H9 (cell line): ENCODE results near the gene TRAPPC2. TPM values are rescaled to one million over a fixed set of nuclear protein-coding genes. Genes with fewer than 3 reads are reported as not detected.

Source experiments
- DNase-seq: peaks from one replicate; pipeline ENCODE4 v3.0.0-alpha.2; 2017
- H2AFZ ChIP-seq: one replicate; pipeline ENCODE4 v1.6.1; 2013; ENCODE audit warnings: mild to moderate bottlenecking, low read length, control low read depth, moderate library complexity
- H2AK5ac ChIP-seq: 2 replicates; pipeline ENCODE4 v1.6.1; 2013; ENCODE audit warnings: low read length, control low read depth, mixed read lengths; ENCODE audit not compliant: insufficient read length
- H2BK120ac ChIP-seq: one replicate; pipeline ENCODE4 v1.6.1; 2013; ENCODE audit warnings: low read depth, mild to moderate bottlenecking, low read length, control low read depth, inconsistent platforms; ENCODE audit not compliant: poor library complexity, severe bottlenecking
- H2BK12ac ChIP-seq: 2 replicates; pipeline ENCODE4 v1.6.1; 2013; ENCODE audit warnings: low read length, control low read depth, mixed read lengths, low read depth; ENCODE audit not compliant: insufficient read length
- H2BK15ac ChIP-seq: 2 replicates; pipeline ENCODE4 v1.6.1; 2013; ENCODE audit warnings: low read depth, low read length, control low read depth
- H2BK20ac ChIP-seq: one replicate; pipeline ENCODE4 v1.6.1; 2013; ENCODE audit warnings: low read depth, mild to moderate bottlenecking, low read length, control low read depth, inconsistent platforms; ENCODE audit not compliant: poor library complexity, severe bottlenecking
- H2BK5ac ChIP-seq: 2 replicates; pipeline ENCODE4 v1.6.1; 2013; ENCODE audit warnings: low read length, control low read depth, mixed read lengths; ENCODE audit not compliant: insufficient read length
- H3K14ac ChIP-seq: 2 replicates; pipeline ENCODE4 v1.6.1; 2013; ENCODE audit warnings: low read length, control low read depth; ENCODE audit not compliant: insufficient read depth
- H3K18ac ChIP-seq: 2 replicates; pipeline ENCODE4 v1.6.1; 2013; ENCODE audit warnings: low read depth, mild to moderate bottlenecking, mixed read lengths, low read length, control low read depth; ENCODE audit not compliant: insufficient read length
- H3K23ac ChIP-seq: 2 replicates; pipeline ENCODE4 v1.6.1; 2013; ENCODE audit warnings: low read length, control low read depth, mixed read lengths, low read depth; ENCODE audit not compliant: insufficient read length
- H3K23me2 ChIP-seq: 2 replicates; pipeline ENCODE4 v1.6.1; 2013; ENCODE audit warnings: low read depth, mild to moderate bottlenecking, mixed read lengths, low read length, control low read depth; ENCODE audit not compliant: insufficient read length, poor library complexity, severe bottlenecking
- H3K27ac ChIP-seq: 2 replicates; pipeline ENCODE4 v1.5.1; 2013; ENCODE audit warnings: low read length, control low read depth, mixed read lengths, low read depth; ENCODE audit not compliant: insufficient read length
- H3K27me3 ChIP-seq: 2 replicates; pipeline ENCODE4 v1.6.1; 2013; ENCODE audit warnings: low read length, control low read depth, inconsistent platforms; ENCODE audit not compliant: insufficient read depth
- H3K4ac ChIP-seq: 2 replicates; pipeline ENCODE4 v1.6.1; 2013; ENCODE audit warnings: low read depth, mild to moderate bottlenecking, control low read depth, inconsistent platforms, low read length, moderate library complexity
- H3K4me1 ChIP-seq: 2 replicates; pipeline ENCODE4 v1.6.1; 2013; ENCODE audit warnings: low read length, control low read depth, inconsistent platforms; ENCODE audit not compliant: insufficient read depth
- H3K4me2 ChIP-seq: 2 replicates; pipeline ENCODE4 v1.6.1; 2013; ENCODE audit warnings: low read length, control low read depth, mixed read lengths; ENCODE audit not compliant: insufficient read length, insufficient read depth
- H3K56ac ChIP-seq: 2 replicates; pipeline ENCODE4 v1.6.1; 2013; ENCODE audit warnings: low read depth, mild to moderate bottlenecking, mixed read lengths, low read length, control low read depth; ENCODE audit not compliant: insufficient read length
- H3K79me1 ChIP-seq: 2 replicates; pipeline ENCODE4 v1.6.1; 2013; ENCODE audit warnings: low read depth, mild to moderate bottlenecking, moderate library complexity, low read length, control low read depth, inconsistent platforms; ENCODE audit not compliant: insufficient read depth, poor library complexity, severe bottlenecking
- H3K79me2 ChIP-seq: 2 replicates; pipeline ENCODE4 v1.6.1; 2013; ENCODE audit warnings: low read length, control low read depth, inconsistent platforms; ENCODE audit not compliant: insufficient read depth
- H3K9ac ChIP-seq: 2 replicates; pipeline ENCODE4 v1.6.1; 2013; ENCODE audit warnings: low read length, control low read depth, mixed read lengths; ENCODE audit not compliant: insufficient read length; ENCODE audit errors: extremely low read depth
- H3K9me3 ChIP-seq: one replicate; pipeline ENCODE4 v1.6.1; 2013; ENCODE audit warnings: low read depth, low read length, inconsistent platforms; ENCODE audit not compliant: control insufficient read depth
- H3T11ph ChIP-seq: one replicate; pipeline ENCODE4 v1.6.1; 2013; ENCODE audit warnings: mild to moderate bottlenecking, low read length, control low read depth, inconsistent platforms
- H4K20me1 ChIP-seq: one replicate; pipeline ENCODE4 v1.6.1; 2013; ENCODE audit not compliant: control insufficient read depth, insufficient read length, insufficient read depth
- H4K5ac ChIP-seq: 2 replicates; pipeline ENCODE4 v1.6.1; 2013; ENCODE audit warnings: low read depth, mild to moderate bottlenecking, mixed read lengths, low read length, control low read depth; ENCODE audit not compliant: insufficient read length
- H4K8ac ChIP-seq: replicated peaks from 2 replicates; pipeline ENCODE4 v1.6.1; 2013; ENCODE audit warnings: low read length, control low read depth, mixed read lengths, low read depth; ENCODE audit not compliant: insufficient read length
- H4K91ac ChIP-seq: 2 replicates; pipeline ENCODE4 v1.6.1; 2013; ENCODE audit warnings: low read depth, mild to moderate bottlenecking, moderate library complexity, mixed read lengths, low read length, control low read depth; ENCODE audit not compliant: insufficient read length
- H3K27ac Mint-ChIP-seq, 3 experiments: 2 replicates in 2 of 3; 3 replicates in 1 of 3; pipeline ENCODE4 v1.8.0; 2020 to 2021; ENCODE audit warnings: mixed read lengths in 3 of 3, mild to moderate bottlenecking in 1 of 3, moderate library complexity in 1 of 3
- H3K27me3 Mint-ChIP-seq: 2 replicates; pipeline ENCODE4 v1.8.0; 2021; ENCODE audit warnings: low read depth, mild to moderate bottlenecking, moderate library complexity, mixed read lengths
- H3K36me3 Mint-ChIP-seq, 3 experiments: 2 replicates in 2 of 3; 3 replicates in 1 of 3; pipeline ENCODE4 v1.8.0; 2020 to 2021; ENCODE audit warnings: low read depth in 3 of 3, mixed read lengths in 3 of 3; ENCODE audit not compliant: insufficient read depth in 1 of 3
- H3K4me1 Mint-ChIP-seq, 2 experiments: 2 replicates each; pipeline ENCODE4 v1.8.0; 2020; ENCODE audit warnings: mixed read lengths in 2 of 2
- H3K4me3 Mint-ChIP-seq, 2 experiments: 2 replicates in 1 of 2; 3 replicates in 1 of 2; pipeline ENCODE4 v1.8.0; 2020 to 2021; ENCODE audit warnings: mild to moderate bottlenecking in 2 of 2, mixed read lengths in 2 of 2, moderate library complexity in 1 of 2
- H3K9me3 Mint-ChIP-seq, 2 experiments: 2 replicates in 1 of 2; 3 replicates in 1 of 2; pipeline ENCODE4 v1.8.0; 2020; ENCODE audit warnings: mild to moderate bottlenecking in 2 of 2, mixed read lengths in 2 of 2, moderate library complexity in 1 of 2
- WGBS: extraction: QIAGEN DNeasy Blood & Tissue Kit; methylation state at CpG from one replicate; pipeline ENCODE4 v1.1.7; 2013; ENCODE audit warnings: missing lambda C conversion rate, low lambda C conversion rate, mixed read lengths; ENCODE audit not compliant: insufficient read length; ENCODE audit errors: extremely low coverage; 5-methylcytosine and 5-hydroxymethylcytosine counted together
- total RNA-seq: library from RNA; stranded (reverse); gene quantifications from 2 replicates; pipeline ENCODE4 v1.2.1, GENCODE V29; 2021
- TF ChIP-seq, protein P1 (sequence below): fragments of 200-600 bp; sonication (generic); conservative IDR thresholded peaks from 3 replicates; pipeline ENCODE4 v1.8.0; 2021; ENCODE audit warnings: antibody characterized with exemption, mild to moderate bottlenecking

Gene TRAPPC2
- total RNA-seq, 1 experiment from 2014 or later, result 13.3 TPM

DNA sequence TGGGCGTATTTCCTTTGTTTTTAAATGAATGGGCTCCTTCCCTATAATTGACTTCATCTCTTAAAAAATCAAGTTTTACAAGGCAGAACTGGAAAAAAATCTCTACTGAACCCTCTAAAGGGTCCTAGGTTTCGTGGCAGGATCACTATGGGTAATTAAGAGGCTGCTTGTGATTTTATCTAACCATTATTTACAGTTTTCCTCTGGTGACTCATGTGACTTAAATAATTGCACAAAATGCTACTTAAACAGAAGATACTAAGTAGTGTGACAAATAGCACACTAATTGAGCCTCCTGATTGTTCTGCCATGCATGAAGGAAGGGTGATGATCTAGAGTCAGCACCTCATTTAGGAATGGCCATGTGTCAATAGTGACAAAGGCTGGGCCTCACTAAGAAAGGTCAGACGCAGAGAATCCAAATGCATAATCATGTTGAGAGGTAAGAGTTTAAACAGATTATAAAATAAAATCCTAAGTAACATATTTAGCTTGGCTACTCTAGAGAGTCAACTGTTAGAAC is 35.7 kb upstream of the TRAPPC2 start:
- Histone ChIP-seq H3K4me2 (no peak overlapping the region), H4K20me1 (no peaks in the 10 kb centered on the region), H3K27me3 (no peaks in the 10 kb centered on the region), H4K91ac (no peak overlapping the region), H3K14ac (no peak overlapping the region), H3K27ac (no peak overlapping the region), H2AFZ (no peak overlapping the region), H2BK120ac (no peak overlapping the region), H3K4ac (no peak overlapping the region), H2BK5ac (no peak overlapping the region), H2AK5ac (no peak overlapping the region), H3K23ac (no peak overlapping the region), H3K56ac (no peak overlapping the region), H2BK12ac (no peak overlapping the region), H2BK20ac (no peak overlapping the region), H3K9ac (no peak overlapping the region), H3K9me3 (no peaks in the 10 kb centered on the region), H3K4me1 (no peaks in the 10 kb centered on the region), H2BK15ac (no peak overlapping the region), H4K5ac (no peak overlapping the region), H3K79me2 (no peaks in the 10 kb centered on the region), H3K18ac (no peak overlapping the region), H3T11ph (no peak overlapping the region), H4K8ac (no peak overlapping the region), H3K23me2 (no peaks in the 10 kb centered on the region), H3K79me1 (no peaks in the 10 kb centered on the region)
- Mint-ChIP-seq H3K36me3 (peaks cover 36 to 84% (median 73%) of the 10 kb centered on the region in 3 experiments), H3K27ac (no peak overlapping the region), H3K27me3 (no peaks in the 10 kb centered on the region), H3K9me3 (peaks cover 20 to 44% of the 10 kb centered on the region in 2 experiments), H3K4me1 (peaks cover 0 to 9% of the 10 kb centered on the region in 2 experiments; a peak in 1 of 4 replicates), H3K4me3 (no peak overlapping the region)
- WGBS, result no CpG with 5 or more reads among the region's 3 CpGs
- TF ChIP-seq, protein P1, sequence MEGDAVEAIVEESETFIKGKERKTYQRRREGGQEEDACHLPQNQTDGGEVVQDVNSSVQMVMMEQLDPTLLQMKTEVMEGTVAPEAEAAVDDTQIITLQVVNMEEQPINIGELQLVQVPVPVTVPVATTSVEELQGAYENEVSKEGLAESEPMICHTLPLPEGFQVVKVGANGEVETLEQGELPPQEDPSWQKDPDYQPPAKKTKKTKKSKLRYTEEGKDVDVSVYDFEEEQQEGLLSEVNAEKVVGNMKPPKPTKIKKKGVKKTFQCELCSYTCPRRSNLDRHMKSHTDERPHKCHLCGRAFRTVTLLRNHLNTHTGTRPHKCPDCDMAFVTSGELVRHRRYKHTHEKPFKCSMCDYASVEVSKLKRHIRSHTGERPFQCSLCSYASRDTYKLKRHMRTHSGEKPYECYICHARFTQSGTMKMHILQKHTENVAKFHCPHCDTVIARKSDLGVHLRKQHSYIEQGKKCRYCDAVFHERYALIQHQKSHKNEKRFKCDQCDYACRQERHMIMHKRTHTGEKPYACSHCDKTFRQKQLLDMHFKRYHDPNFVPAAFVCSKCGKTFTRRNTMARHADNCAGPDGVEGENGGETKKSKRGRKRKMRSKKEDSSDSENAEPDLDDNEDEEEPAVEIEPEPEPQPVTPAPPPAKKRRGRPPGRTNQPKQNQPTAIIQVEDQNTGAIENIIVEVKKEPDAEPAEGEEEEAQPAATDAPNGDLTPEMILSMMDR, result no peak
- DNase-seq, result no peak
